Left ventricle myocardium superior (tissue), 1 donor: ENCODE measurements around the gene RNF152. TPM values are rescaled to one million over a fixed set of nuclear protein-coding genes. Genes with fewer than 3 reads are reported as not detected.
"Not testable (repeated sequence)": the region's sequence is repeated elsewhere in the genome, so short reads cannot be mapped to it uniquely, and the experiment has no call there.

Experiments used
- ATAC-seq: fragments of 200-7000 bp; cut with Tn5 transposase; one replicate; pipeline ENCODE4 v1.9.1; 2020; ENCODE audit warnings: mild to moderate bottlenecking, moderate library complexity
- DNase-seq: peaks from one replicate; pipeline ENCODE4 v3.0.0-alpha.2; 2020
- intact Hi-C: fragments of 100-400 bp; cut with micrococcal nuclease; formaldehyde crosslinking; loops from one replicate; pipeline ENCODE4 v1.11.0; 2022
- total RNA-seq: library from RNA; stranded (reverse); fragmentation: NEBNext Ultra II Directional; extraction: Animal tissue kit (Norgen Biotek cat#: 25700); gene quantifications from one replicate; pipeline ENCODE4 v1.2.1, GENCODE V29; 2021
- donor health status: DM: no; HTN: yes; CAD: no; lungs with severe emphysema.

The RNF152 gene
- total RNA-seq, 1 donor from 2014 or later: 10.8 TPM

GRCh38 chr18:61776201-61776600 lies 116.6 kb downstream of the RNF152 start:
- ATAC-seq, DNase-seq, intact Hi-C loops: not testable (repeated sequence)

- no peak for ATAC-seq
- intact Hi-C loops: no loop called here
Observed at GRCh38 chr18:61774846-61775245, 118.0 kb downstream of the RNF152 start.

GRCh38 chr18:61772293-61772848 lies 120.4 kb downstream of the RNF152 start:
- no peak for ATAC-seq
- no peak for DNase-seq

More at GRCh38 chr18:61774846-61775245, 118.0 kb downstream of the RNF152 start:
- no peak for DNase-seq

DNA sequence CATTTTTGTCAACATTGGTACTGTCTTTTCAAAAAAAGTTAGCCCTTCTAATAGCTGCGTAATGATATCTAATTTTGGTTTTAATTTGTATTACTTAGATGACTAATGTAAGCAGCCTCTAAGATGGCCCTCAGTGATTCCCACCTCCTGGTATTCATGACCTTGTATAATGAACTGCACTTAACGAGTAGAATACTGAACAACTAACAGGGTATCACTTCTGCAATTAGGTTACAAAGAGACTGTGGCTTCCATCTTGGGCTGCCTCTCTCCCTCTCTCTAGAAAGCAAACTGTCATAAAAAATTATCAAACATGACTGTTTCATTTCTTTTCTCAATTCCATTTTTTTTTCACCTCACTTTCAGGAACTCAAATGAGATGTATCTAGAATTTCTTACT lies 120.9 kb downstream of the RNF152 start:
- intact Hi-C loops: no loop called here
- no peak for DNase-seq

More at GRCh38 chr18:61772293-61772848, 120.4 kb downstream of the RNF152 start:
- intact Hi-C loops: no loop called here

DNA sequence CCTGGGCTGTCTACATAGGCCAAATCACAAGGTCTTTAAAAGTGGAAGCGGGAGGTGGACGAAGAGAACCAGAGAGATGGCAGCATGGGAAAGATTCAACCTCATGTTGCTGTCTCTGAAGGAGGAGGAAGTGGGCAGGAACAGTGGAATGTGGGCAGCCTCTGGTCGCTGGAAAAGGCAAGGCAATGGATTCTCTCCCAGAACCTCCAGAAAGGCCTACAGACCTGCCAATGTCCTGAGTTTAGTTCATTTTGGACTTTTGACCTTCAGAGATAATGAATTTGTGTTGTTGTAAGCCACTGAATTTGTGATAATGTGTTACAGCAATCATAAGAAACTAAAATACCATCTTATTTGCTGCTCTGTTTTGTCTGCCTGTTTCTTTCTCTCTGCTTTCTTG lies 122.5 kb downstream of the RNF152 start:
- no peak for DNase-seq
- no peak for ATAC-seq
- intact Hi-C loops: no loop called here

More for the DNA sequence above, 120.9 kb downstream of the RNF152 start:
- no peak for ATAC-seq

DNA sequence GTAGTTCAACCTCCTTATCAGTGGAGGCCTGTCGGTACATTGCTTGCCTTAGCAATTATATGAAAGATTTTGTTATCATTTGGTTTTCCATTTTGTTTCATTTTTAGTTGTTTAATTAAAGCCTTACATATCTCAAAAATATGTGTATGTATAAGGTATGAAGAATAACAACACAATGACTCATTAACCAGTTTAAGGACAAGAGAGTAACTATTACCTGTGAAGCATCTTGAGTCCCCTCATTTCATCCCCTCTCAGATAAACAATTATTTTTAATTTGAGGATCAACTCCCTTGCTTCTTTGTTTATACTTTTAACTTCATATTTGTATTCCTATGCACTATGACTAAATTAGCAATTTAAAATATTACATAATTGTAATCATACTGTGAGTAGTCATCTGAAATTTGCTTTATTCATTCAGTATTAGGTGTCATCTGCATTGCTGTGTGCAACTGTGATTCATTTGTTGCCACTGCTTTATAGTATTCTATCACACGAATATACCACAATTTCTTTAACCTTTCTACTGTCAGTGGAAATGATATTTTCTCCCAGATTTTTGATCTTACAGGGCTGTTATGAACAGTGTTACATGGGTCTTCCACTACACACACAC lies 126.4 kb downstream of the RNF152 start:
- no peak for DNase-seq
- intact Hi-C loops: no loop called here

GRCh38 chr18:61765097-61765496 lies 127.7 kb downstream of the RNF152 start:
- DNase-seq (no peak), ATAC-seq (no peak)
- intact Hi-C loops: no loop called here

More for the DNA sequence above, 126.4 kb downstream of the RNF152 start:
- no peak for ATAC-seq

- DNase-seq (no peak), ATAC-seq (no peak)
- intact Hi-C loops: no loop called here
Observed at GRCh38 chr18:61764381-61764780, 128.4 kb downstream of the RNF152 start.

GRCh38 chr18:61761875-61762274 lies 130.9 kb downstream of the RNF152 start:
- intact Hi-C loops: no loop called here
- ATAC-seq (no peak), DNase-seq (no peak)
